Measurements from ENCODE around the gene TSNAXIP1.
A peak's percentile ranks its signal among the peaks of the same experiment; 100 is the strongest.
"Not testable (repeated sequence)": the region's sequence is repeated elsewhere in the genome, so short reads cannot be mapped to it uniquely, and the experiment has no call there.

TSNAXIP1 gene

GRCh38 chr16:67856927-67857546, 50.3 kb downstream of the TSNAXIP1 start:
- Histone ChIP-seq H3K4me3 (ENCODE audit: low read length) (no peak overlapping the region), H3K9ac (ENCODE audit: low read length) (peak overlapping the region; percentile 14), H3K4me1 (ENCODE audit: control insufficient read depth, insufficient read depth, low read length) (peaks cover 44% of the 10 kb centered on the region), H3K27me3 (ENCODE audit: control insufficient read depth, insufficient read depth, low read length) (no peaks in the 10 kb centered on the region), H3K36me3 (ENCODE audit: control insufficient read depth, insufficient read depth, low read length) (no peaks in the 10 kb centered on the region), H3K9me3 (ENCODE audit: control insufficient read depth, low read length) (no peaks in the 10 kb centered on the region)

GRCh38 chr16:67857547-67858233, 51.0 kb downstream of the TSNAXIP1 start:
- peak overlapping the region; percentile 63 for H3K9ac ChIP-seq (ENCODE audit: low read length)

DNA sequence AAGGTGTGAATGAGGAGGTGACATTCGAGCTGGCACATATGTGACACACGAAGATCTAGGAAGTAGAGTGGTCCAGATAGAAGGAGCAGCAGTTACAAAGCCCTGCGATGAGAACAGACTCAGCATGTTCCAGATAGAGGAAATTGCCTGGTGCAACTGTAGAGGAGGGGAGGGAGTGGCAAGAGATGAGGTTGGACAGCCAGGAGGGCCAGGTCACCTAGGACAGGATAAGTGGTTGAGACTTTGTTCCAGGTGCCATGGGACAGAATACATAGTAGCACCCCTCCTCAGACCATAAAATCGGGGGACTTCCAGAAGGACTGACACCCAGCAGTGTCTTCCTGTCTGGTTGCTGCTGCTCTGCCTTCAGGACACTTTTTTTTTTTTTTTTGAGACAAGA, 51.8 kb downstream of the TSNAXIP1 start:
- Histone ChIP-seq H3K27me3 (ENCODE audit: control insufficient read depth, insufficient read depth, low read length) (no peaks in the 10 kb centered on the region), H3K9me3 (ENCODE audit: control insufficient read depth, low read length) (no peaks in the 10 kb centered on the region), H3K36me3 (ENCODE audit: control insufficient read depth, insufficient read depth, low read length) (no peaks in the 10 kb centered on the region), H3K9ac (ENCODE audit: low read length) (peak overlapping the region; percentile 63), H3K4me3 (ENCODE audit: low read length) (no peak overlapping the region), H3K4me1 (ENCODE audit: control insufficient read depth, insufficient read depth, low read length) (peaks cover 58% of the 10 kb centered on the region)

More at GRCh38 chr16:67857547-67858233, 51.0 kb downstream of the TSNAXIP1 start:
- H3K4me1 ChIP-seq (ENCODE audit: control insufficient read depth, insufficient read depth, low read length) = peaks cover 50% of the 10 kb centered on the region
- no peaks in the 10 kb centered on the region for H3K27me3 ChIP-seq (ENCODE audit: control insufficient read depth, insufficient read depth, low read length)
- no peak overlapping the region for H3K4me3 ChIP-seq (ENCODE audit: low read length)
- H3K9me3 ChIP-seq (ENCODE audit: control insufficient read depth, low read length) = no peaks in the 10 kb centered on the region
- H3K36me3 ChIP-seq (ENCODE audit: control insufficient read depth, insufficient read depth, low read length) = no peaks in the 10 kb centered on the region

DNA sequence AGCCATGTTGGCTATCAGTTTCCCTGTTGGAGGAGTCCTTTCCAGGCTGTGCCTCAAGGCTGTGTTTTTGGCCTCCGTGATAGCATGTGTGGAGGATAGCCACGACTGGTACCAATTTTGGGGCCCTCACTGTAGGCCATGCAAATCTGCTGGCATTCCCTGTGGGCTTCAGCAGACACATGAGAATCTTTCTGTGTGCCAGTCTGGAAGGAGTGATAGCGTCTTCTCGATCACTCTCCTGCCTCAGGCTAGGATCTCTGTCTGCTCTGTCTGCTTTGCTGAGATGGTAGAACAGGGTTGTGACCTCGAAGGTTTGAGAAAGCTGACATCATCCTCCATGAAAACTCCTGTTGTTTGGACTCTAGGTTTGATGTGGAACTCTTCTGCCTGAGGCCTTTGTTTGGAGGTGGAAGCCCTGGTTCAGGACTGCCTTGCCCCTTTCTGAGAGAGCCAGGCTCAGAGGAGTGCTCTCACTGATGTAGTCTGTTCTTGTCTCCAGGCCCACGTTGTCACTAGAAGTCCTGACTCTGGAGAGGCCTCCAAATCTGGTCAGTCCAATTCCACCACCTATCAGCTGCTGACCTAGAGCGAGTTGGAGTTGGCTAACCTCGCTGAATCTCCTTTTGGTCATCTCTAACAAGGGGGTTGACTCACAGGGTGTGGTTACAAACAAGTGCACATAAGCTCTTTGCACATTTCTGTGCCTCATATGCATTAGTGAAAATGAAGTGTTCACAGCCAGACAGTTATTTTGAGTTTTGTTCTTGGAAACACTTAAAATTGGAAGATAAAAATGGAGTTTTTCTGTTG, 54.1 kb downstream of the TSNAXIP1 start:
- H3K27me3 ChIP-seq (ENCODE audit: control insufficient read depth, insufficient read depth, low read length) = no peaks in the 10 kb centered on the region
- H3K36me3 ChIP-seq (ENCODE audit: control insufficient read depth, insufficient read depth, low read length) = no peaks in the 10 kb centered on the region
- H3K4me1 ChIP-seq (ENCODE audit: control insufficient read depth, insufficient read depth, low read length) = peaks cover 65% of the 10 kb centered on the region
- no peak overlapping the region for H3K4me3 ChIP-seq (ENCODE audit: low read length)
- no peaks in the 10 kb centered on the region for H3K9me3 ChIP-seq (ENCODE audit: control insufficient read depth, low read length)
- H3K9ac ChIP-seq (ENCODE audit: low read length) = no peak overlapping the region

GRCh38 chr16:67861877-67862276, 55.2 kb downstream of the TSNAXIP1 start:
- no peaks in the 10 kb centered on the region for H3K9me3 ChIP-seq (ENCODE audit: control insufficient read depth, low read length)
- no peaks in the 10 kb centered on the region for H3K27me3 ChIP-seq (ENCODE audit: control insufficient read depth, insufficient read depth, low read length)
- no peak overlapping the region for H3K9ac ChIP-seq (ENCODE audit: low read length)
- H3K36me3 ChIP-seq (ENCODE audit: control insufficient read depth, insufficient read depth, low read length) = no peaks in the 10 kb centered on the region
- peaks cover 60% of the 10 kb centered on the region for H3K4me1 ChIP-seq (ENCODE audit: control insufficient read depth, insufficient read depth, low read length)
- no peak overlapping the region for H3K4me3 ChIP-seq (ENCODE audit: low read length)

GRCh38 chr16:67862623-67863583, 56.2 kb downstream of the TSNAXIP1 start:
- no peaks in the 10 kb centered on the region for H3K9me3 ChIP-seq (ENCODE audit: control insufficient read depth, low read length)
- H3K4me3 ChIP-seq (ENCODE audit: low read length) = no peak overlapping the region
- H3K9ac ChIP-seq (ENCODE audit: low read length) = peak overlapping the region; percentile 32
- no peaks in the 10 kb centered on the region for H3K36me3 ChIP-seq (ENCODE audit: control insufficient read depth, insufficient read depth, low read length)
- peaks cover 50% of the 10 kb centered on the region for H3K4me1 ChIP-seq (ENCODE audit: control insufficient read depth, insufficient read depth, low read length)
- H3K27me3 ChIP-seq (ENCODE audit: control insufficient read depth, insufficient read depth, low read length) = no peaks in the 10 kb centered on the region

GRCh38 chr16:67864044-67864443, 57.4 kb downstream of the TSNAXIP1 start:
- H3K36me3 ChIP-seq (ENCODE audit: control insufficient read depth, insufficient read depth, low read length); H3K27me3 ChIP-seq (ENCODE audit: control insufficient read depth, insufficient read depth, low read length); H3K9me3 ChIP-seq (ENCODE audit: control insufficient read depth, low read length); H3K4me3 ChIP-seq (ENCODE audit: low read length); H3K9ac ChIP-seq (ENCODE audit: low read length): not testable (repeated sequence)
- H3K4me1 ChIP-seq (ENCODE audit: control insufficient read depth, insufficient read depth, low read length) = peaks cover 42% of the 10 kb centered on the region

- H3K9ac ChIP-seq (ENCODE audit: low read length) = no peak overlapping the region
- no peaks in the 10 kb centered on the region for H3K9me3 ChIP-seq (ENCODE audit: control insufficient read depth, low read length)
- peaks cover 4% of the 10 kb centered on the region for H3K36me3 ChIP-seq (ENCODE audit: control insufficient read depth, insufficient read depth, low read length)
- no peak overlapping the region for H3K4me3 ChIP-seq (ENCODE audit: low read length)
- H3K4me1 ChIP-seq (ENCODE audit: control insufficient read depth, insufficient read depth, low read length) = peaks cover 42% of the 10 kb centered on the region
- no peaks in the 10 kb centered on the region for H3K27me3 ChIP-seq (ENCODE audit: control insufficient read depth, insufficient read depth, low read length)
These were observed 57.9 kb downstream of the TSNAXIP1 start for GRCh38 chr16:67864594-67864993.

DNA sequence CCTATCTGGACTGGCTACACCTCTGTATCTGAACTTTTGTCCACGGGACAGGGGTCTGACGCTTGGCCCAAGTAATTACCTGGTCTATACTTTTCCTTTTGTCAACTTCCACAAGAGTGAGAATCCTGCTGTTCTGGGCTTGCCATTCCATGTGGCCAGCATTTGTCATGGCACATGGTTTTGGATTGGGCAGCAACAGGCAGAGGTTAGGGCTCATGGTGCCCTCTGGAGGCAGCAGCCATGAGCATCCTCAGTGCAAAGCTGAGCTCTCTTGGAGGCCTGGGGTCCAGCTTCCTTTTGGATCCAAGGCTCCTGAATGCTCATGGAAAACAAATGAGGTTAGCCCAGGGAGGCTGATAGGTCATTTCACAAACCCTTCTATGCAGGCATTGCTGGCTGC, 58.6 kb downstream of the TSNAXIP1 start:
- H3K4me1 ChIP-seq (ENCODE audit: control insufficient read depth, insufficient read depth, low read length) = peaks cover 39% of the 10 kb centered on the region
- no peak overlapping the region for H3K4me3 ChIP-seq (ENCODE audit: low read length)
- no peak overlapping the region for H3K9ac ChIP-seq (ENCODE audit: low read length)
- peaks cover 4% of the 10 kb centered on the region for H3K36me3 ChIP-seq (ENCODE audit: control insufficient read depth, insufficient read depth, low read length)
- no peaks in the 10 kb centered on the region for H3K27me3 ChIP-seq (ENCODE audit: control insufficient read depth, insufficient read depth, low read length)
- no peaks in the 10 kb centered on the region for H3K9me3 ChIP-seq (ENCODE audit: control insufficient read depth, low read length)

GRCh38 chr16:67868290-67868689, 61.6 kb downstream of the TSNAXIP1 start:
- no peak overlapping the region for H3K9ac ChIP-seq (ENCODE audit: low read length)
- H3K36me3 ChIP-seq (ENCODE audit: control insufficient read depth, insufficient read depth, low read length) = peaks cover 4% of the 10 kb centered on the region
- H3K4me1 ChIP-seq (ENCODE audit: control insufficient read depth, insufficient read depth, low read length) = peaks cover 17% of the 10 kb centered on the region
- no peaks in the 10 kb centered on the region for H3K9me3 ChIP-seq (ENCODE audit: control insufficient read depth, low read length)
- H3K4me3 ChIP-seq (ENCODE audit: low read length) = no peak overlapping the region
- no peaks in the 10 kb centered on the region for H3K27me3 ChIP-seq (ENCODE audit: control insufficient read depth, insufficient read depth, low read length)

- Histone ChIP-seq H3K4me3 (ENCODE audit: low read length) (no peak overlapping the region), H3K27me3 (ENCODE audit: control insufficient read depth, insufficient read depth, low read length) (no peaks in the 10 kb centered on the region), H3K36me3 (ENCODE audit: control insufficient read depth, insufficient read depth, low read length) (peaks cover 4% of the 10 kb centered on the region), H3K4me1 (ENCODE audit: control insufficient read depth, insufficient read depth, low read length) (peaks cover 17% of the 10 kb centered on the region), H3K9ac (ENCODE audit: low read length) (no peak overlapping the region), H3K9me3 (ENCODE audit: control insufficient read depth, low read length) (no peaks in the 10 kb centered on the region)
These were observed 63.0 kb downstream of the TSNAXIP1 start for GRCh38 chr16:67869653-67870052.

Measured in mucosa of stomach (tissue), 1 donor.